GM18520 (cell line): Measurements from ENCODE around the gene TMEM123.

Source experiments
- ATAC-seq: cut with Tn5 transposase; IDR thresholded peaks from one replicate; pipeline ENCODE4 v1.9.1; 2021; ENCODE audit not compliant: unreplicated experiment

The TMEM123 gene

GRCh38 chr11:102367364-102367763, 85.2 kb downstream of the TMEM123 start:
- no peak for ATAC-seq

GRCh38 chr11:102364991-102365390, 87.6 kb downstream of the TMEM123 start:
- ATAC-seq: no peak

GRCh38 chr11:102361086-102362031, 91.2 kb downstream of the TMEM123 start:
- ATAC-seq: no peak

- no peak for ATAC-seq
Observed at GRCh38 chr11:102360681-102361080, 91.9 kb downstream of the TMEM123 start.

GRCh38 chr11:102359372-102359771, 93.2 kb downstream of the TMEM123 start:
- ATAC-seq: no peak

- no peak for ATAC-seq
Observed at GRCh38 chr11:102357116-102357515, 95.4 kb downstream of the TMEM123 start.

- ATAC-seq: no peak
Observed at GRCh38 chr11:102347462-102348370, 104.8 kb downstream of the TMEM123 start.

- ATAC-seq: peak; percentile 79
Observed at GRCh38 chr11:102346748-102347461, 105.7 kb downstream of the TMEM123 start, which contains the start of gene BIRC2. TSS of gene BIRC2 (plus strand) at chr11:102347214. CDS start at chr11:102349855, 2,641 bp downstream.

- ATAC-seq: no peak
Observed at GRCh38 chr11:102346456-102346747, 106.2 kb downstream of the TMEM123 start.
